ENCODE measurements around the gene RNU6-9. TPM values are rescaled to one million over a fixed set of nuclear protein-coding genes. Genes with fewer than 3 reads are reported as not detected.
A peak's percentile ranks its signal among the peaks of the same experiment; 100 is the strongest.

RNU6-9 gene
- total and polyA plus RNA-seq, 2 of the 13 experiments (the other 11 are each of a cell fraction or from before 2014, with no cell fraction given), result under 0.01 TPM; not detected in 1

DNA sequence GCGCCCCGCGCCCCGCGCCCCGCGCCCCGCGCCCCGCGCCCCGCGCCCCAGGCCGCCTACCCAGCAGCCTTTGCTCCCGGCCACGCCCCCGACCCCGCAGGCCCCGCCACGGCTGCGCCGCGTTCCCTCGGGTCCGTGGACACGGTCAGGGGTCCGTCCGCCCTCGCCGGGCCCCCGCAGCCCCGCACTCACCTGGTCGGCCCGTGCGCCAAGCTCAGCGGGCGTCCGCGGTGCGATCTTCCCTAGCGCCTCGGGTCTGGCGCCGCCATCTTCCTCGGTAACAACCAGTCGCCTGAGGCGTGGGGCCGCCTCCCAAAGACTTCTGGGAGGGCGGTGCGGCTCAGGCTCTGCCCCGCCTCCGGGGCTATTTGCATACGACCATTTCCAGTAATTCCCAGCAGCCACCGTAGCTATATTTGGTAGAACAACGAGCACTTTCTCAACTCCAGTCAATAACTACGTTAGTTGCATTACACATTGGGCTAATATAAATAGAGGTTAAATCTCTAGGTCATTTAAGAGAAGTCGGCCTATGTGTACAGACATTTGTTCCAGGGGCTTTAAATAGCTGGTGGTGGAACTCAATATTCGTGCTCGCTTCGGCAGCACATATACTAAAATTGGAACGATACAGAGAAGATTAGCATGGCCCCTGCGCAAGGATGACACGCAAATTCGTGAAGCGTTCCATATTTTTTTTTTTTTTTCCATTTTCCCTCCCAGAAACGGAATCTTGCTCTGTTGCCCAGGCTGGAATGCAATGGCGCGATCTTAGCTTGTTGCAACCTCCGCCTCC, at the start of gene RNU6-9, which contains the start of gene MED16 (continued):
- TF ChIP-seq, protein P1, sequence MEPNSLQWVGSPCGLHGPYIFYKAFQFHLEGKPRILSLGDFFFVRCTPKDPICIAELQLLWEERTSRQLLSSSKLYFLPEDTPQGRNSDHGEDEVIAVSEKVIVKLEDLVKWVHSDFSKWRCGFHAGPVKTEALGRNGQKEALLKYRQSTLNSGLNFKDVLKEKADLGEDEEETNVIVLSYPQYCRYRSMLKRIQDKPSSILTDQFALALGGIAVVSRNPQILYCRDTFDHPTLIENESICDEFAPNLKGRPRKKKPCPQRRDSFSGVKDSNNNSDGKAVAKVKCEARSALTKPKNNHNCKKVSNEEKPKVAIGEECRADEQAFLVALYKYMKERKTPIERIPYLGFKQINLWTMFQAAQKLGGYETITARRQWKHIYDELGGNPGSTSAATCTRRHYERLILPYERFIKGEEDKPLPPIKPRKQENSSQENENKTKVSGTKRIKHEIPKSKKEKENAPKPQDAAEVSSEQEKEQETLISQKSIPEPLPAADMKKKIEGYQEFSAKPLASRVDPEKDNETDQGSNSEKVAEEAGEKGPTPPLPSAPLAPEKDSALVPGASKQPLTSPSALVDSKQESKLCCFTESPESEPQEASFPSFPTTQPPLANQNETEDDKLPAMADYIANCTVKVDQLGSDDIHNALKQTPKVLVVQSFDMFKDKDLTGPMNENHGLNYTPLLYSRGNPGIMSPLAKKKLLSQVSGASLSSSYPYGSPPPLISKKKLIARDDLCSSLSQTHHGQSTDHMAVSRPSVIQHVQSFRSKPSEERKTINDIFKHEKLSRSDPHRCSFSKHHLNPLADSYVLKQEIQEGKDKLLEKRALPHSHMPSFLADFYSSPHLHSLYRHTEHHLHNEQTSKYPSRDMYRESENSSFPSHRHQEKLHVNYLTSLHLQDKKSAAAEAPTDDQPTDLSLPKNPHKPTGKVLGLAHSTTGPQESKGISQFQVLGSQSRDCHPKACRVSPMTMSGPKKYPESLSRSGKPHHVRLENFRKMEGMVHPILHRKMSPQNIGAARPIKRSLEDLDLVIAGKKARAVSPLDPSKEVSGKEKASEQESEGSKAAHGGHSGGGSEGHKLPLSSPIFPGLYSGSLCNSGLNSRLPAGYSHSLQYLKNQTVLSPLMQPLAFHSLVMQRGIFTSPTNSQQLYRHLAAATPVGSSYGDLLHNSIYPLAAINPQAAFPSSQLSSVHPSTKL (CRISPR knock-in tag; IDR thresholded peaks at IDR 0.05), result peak; percentile 30; the same call in 1 of the 2 replicates
- TF ChIP-seq CENPT (CRISPR knock-in tag; IDR thresholded peaks at IDR 0.05; ENCODE audit: low read depth) (no peak), ZFP90 (CRISPR knock-in tag; IDR thresholded peaks at IDR 0.05; ENCODE audit: borderline replicate concordance) (peak; percentile 72; the same call in 1 of the 2 replicates), ZSCAN21 (CRISPR knock-in tag; IDR thresholded peaks at IDR 0.05; ENCODE audit: borderline replicate concordance) (peak; percentile 53; the same call in 1 of the 2 replicates), ZNF160 (CRISPR knock-in tag; IDR thresholded peaks at IDR 0.05) (0 out of 2 replicates have a peak, but pooled peaks have one; percentile 26), ZC3H13 (CRISPR knock-in tag; IDR thresholded peaks at IDR 0.05) (0 out of 2 replicates have a peak, but pooled peaks have one; percentile 44), RBM39 (IDR thresholded peaks at IDR 0.05; ENCODE audit: low read depth, low read length, poor library complexity, severe bottlenecking) (peak; percentile 50)
- TF ChIP-seq, protein P2, sequence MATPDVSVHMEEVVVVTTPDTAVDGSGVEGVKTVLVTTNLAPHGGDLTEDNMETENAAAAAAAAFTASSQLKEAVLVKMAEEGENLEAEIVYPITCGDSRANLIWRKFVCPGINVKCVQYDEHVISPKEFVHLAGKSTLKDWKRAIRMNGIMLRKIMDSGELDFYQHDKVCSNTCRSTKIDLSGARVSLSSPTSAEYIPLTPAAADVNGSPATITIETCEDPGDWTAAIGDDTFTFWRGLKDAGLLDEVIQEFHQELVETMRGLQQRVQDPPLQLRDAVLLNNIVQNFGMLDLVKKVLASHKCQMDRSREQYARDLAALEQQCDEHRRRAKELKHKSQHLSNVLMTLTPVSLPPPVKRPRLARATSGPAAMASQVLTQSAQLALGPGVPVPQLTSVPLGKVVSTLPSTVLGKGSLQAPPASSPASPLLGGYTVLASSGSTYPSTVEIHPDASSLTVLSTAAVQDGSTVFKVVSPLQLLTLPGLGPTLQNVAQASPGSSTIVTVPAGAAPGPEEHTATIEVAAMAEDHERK (CRISPR knock-in tag; IDR thresholded peaks at IDR 0.05; ENCODE audit: low read depth), result no peak
- TF ChIP-seq, protein P3, sequence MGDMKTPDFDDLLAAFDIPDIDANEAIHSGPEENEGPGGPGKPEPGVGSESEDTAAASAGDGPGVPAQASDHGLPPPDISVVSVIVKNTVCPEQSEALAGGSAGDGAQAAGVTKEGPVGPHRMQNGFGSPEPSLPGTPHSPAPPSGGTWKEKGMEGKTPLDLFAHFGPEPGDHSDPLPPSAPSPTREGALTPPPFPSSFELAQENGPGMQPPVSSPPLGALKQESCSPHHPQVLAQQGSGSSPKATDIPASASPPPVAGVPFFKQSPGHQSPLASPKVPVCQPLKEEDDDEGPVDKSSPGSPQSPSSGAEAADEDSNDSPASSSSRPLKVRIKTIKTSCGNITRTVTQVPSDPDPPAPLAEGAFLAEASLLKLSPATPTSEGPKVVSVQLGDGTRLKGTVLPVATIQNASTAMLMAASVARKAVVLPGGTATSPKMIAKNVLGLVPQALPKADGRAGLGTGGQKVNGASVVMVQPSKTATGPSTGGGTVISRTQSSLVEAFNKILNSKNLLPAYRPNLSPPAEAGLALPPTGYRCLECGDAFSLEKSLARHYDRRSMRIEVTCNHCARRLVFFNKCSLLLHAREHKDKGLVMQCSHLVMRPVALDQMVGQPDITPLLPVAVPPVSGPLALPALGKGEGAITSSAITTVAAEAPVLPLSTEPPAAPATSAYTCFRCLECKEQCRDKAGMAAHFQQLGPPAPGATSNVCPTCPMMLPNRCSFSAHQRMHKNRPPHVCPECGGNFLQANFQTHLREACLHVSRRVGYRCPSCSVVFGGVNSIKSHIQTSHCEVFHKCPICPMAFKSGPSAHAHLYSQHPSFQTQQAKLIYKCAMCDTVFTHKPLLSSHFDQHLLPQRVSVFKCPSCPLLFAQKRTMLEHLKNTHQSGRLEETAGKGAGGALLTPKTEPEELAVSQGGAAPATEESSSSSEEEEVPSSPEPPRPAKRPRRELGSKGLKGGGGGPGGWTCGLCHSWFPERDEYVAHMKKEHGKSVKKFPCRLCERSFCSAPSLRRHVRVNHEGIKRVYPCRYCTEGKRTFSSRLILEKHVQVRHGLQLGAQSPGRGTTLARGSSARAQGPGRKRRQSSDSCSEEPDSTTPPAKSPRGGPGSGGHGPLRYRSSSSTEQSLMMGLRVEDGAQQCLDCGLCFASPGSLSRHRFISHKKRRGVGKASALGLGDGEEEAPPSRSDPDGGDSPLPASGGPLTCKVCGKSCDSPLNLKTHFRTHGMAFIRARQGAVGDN (CRISPR knock-in tag; IDR thresholded peaks at IDR 0.05), result peak; percentile 79
- TF ChIP-seq, protein P4, sequence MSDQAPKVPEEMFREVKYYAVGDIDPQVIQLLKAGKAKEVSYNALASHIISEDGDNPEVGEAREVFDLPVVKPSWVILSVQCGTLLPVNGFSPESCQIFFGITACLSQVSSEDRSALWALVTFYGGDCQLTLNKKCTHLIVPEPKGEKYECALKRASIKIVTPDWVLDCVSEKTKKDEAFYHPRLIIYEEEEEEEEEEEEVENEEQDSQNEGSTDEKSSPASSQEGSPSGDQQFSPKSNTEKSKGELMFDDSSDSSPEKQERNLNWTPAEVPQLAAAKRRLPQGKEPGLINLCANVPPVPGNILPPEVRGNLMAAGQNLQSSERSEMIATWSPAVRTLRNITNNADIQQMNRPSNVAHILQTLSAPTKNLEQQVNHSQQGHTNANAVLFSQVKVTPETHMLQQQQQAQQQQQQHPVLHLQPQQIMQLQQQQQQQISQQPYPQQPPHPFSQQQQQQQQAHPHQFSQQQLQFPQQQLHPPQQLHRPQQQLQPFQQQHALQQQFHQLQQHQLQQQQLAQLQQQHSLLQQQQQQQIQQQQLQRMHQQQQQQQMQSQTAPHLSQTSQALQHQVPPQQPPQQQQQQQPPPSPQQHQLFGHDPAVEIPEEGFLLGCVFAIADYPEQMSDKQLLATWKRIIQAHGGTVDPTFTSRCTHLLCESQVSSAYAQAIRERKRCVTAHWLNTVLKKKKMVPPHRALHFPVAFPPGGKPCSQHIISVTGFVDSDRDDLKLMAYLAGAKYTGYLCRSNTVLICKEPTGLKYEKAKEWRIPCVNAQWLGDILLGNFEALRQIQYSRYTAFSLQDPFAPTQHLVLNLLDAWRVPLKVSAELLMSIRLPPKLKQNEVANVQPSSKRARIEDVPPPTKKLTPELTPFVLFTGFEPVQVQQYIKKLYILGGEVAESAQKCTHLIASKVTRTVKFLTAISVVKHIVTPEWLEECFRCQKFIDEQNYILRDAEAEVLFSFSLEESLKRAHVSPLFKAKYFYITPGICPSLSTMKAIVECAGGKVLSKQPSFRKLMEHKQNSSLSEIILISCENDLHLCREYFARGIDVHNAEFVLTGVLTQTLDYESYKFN (CRISPR knock-in tag; conservative IDR thresholded peaks at IDR 0.05), result 0 out of 2 replicates have a peak, but pooled peaks have one; percentile 19
- TF ChIP-seq, protein P5, sequence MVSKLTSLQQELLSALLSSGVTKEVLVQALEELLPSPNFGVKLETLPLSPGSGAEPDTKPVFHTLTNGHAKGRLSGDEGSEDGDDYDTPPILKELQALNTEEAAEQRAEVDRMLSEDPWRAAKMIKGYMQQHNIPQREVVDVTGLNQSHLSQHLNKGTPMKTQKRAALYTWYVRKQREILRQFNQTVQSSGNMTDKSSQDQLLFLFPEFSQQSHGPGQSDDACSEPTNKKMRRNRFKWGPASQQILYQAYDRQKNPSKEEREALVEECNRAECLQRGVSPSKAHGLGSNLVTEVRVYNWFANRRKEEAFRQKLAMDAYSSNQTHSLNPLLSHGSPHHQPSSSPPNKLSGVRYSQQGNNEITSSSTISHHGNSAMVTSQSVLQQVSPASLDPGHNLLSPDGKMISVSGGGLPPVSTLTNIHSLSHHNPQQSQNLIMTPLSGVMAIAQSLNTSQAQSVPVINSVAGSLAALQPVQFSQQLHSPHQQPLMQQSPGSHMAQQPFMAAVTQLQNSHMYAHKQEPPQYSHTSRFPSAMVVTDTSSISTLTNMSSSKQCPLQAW (CRISPR knock-in tag; IDR thresholded peaks at IDR 0.05), result peak; percentile 43

All from HepG2 (cell line).